SIG-M5 (cell line): ENCODE data around the gene CCDC15.
"Not testable (repeated sequence)": the region's sequence is repeated elsewhere in the genome, so short reads cannot be mapped to it uniquely, and the experiment has no call there.

Experiments used
- DNase-seq: peaks from one replicate; lab custom pipeline; 2025; lab: John Stamatoyannopoulos, UW

CCDC15 gene

DNA sequence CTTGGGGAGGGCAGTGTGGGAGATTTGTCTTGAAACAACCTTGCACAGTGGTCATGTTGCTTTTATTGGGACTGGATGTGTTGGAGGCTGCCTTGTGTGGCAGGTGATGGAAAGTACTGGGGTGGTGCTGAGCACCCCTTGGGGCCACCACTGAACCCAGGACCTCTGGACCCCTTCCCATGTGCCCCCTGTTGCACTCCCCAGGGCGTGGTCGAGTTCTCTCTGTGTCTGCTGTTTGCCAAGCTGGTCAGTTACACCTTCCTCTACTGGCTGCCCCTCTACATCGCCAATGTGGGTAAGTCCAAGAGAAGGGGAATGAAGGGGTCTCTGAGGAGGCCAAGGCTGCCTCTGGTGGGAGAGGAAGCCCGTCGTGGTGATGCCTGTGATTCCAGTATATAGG lies 128.0 kb downstream of the CCDC15 start:
- no peak for DNase-seq

DNA sequence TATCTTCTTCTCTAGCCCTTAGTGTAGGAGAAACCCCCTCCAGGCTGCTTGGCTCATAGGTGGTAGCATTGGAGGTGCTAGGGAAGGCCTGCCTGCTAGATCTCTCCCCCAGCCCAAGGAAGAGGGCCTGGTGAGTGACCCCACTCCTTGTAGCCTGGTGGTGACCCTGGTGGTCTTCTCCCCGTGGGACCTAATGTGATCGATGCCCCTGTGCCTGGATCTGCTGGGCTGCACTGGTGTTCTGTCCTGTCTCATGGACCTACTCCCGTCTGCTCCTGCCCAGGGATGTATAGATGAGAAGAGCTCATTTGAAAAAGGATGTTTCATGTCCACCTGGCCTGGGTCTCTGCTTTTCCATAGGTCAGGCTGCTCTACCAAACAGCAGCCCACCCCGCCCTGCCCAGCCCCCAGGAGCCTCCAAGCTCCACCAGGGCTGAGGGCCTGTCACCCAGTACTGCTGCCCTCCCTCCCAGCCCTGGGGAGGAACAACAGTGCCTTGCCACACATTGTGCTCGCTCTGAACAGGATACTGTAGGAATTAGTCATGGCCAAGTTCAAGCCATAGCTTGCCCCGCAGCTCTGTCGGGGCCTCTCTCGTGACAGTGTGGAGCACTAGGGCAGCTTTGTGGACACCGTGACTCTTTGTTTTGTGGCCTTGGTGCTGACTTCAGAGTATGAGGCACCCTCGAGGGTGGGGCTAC lies 128.8 kb downstream of the CCDC15 start:
- no peak for DNase-seq

DNA sequence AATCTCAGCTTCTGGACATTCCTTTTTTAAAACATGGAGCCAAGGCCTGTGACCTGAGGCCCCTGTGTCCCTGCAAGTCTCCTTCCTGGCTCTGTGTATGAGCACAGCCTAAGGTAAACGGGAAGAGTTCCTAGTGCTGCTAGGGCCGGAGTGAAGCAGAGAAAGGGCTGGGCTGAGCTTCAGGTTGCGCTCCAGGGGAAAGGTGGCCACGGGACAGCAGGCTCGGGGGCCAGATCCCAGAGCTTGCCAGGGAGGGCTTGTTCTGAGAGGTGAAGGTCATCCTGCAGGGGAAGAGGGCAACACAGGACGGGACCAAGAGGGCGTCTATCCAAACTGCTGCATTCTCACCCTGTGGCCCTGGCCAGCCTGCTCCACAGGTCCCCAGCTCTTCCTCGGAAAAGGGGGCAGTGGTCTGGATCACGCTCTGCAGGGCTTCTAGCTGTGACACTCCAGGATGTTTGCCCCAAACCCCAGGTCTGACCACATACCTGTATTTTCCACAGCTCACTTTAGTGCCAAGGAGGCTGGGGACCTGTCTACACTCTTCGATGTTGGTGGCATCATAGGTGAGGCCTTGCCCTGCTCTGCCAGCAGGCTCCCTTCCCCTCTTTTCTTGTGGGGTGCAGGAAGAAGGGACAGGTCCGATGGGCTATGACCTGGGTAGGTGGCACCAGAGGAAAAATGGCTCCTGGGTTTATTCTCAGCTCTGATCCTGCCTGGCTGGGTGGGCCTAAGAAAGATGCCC lies 129.5 kb downstream of the CCDC15 start:
- DNase-seq, result no peak

DNA sequence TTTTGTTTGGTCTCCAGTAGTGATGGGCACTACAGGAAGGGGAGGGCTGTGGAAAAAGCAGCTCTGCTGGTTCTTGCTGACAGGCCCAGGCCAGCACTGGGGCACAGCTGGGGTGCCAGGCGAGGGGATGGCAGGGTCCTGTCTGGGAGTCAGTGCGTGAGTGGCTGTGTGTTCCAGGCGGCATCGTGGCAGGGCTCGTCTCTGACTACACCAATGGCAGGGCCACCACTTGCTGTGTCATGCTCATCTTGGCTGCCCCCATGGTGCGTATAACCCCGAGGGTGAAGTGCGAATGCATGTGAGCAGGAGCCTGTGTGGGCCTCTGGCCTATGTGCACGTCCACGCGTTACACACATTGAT lies 130.0 kb downstream of the CCDC15 start:
- DNase-seq, result no peak

DNA sequence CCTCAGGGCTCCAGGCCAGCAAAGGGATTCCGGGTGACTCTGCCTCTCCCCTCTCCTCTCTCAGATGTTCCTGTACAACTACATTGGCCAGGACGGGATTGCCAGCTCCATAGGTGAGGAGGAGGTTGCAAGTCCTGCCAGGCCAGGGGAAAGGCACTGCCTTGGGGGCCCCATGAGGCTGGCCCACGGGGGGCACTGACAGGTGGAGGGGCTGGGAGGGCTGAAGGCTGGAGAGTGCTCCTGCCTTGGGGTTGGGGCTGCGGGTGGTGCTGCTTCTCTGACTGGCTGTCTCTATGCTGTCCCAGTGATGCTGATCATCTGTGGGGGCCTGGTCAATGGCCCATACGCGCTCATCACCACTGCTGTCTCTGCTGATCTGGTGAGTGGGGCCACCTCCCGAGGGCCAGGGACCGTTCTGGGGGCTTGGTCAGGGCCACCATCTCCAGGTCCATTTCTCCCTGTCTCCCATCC lies 130.8 kb downstream of the CCDC15 start:
- DNase-seq, result no peak

DNA sequence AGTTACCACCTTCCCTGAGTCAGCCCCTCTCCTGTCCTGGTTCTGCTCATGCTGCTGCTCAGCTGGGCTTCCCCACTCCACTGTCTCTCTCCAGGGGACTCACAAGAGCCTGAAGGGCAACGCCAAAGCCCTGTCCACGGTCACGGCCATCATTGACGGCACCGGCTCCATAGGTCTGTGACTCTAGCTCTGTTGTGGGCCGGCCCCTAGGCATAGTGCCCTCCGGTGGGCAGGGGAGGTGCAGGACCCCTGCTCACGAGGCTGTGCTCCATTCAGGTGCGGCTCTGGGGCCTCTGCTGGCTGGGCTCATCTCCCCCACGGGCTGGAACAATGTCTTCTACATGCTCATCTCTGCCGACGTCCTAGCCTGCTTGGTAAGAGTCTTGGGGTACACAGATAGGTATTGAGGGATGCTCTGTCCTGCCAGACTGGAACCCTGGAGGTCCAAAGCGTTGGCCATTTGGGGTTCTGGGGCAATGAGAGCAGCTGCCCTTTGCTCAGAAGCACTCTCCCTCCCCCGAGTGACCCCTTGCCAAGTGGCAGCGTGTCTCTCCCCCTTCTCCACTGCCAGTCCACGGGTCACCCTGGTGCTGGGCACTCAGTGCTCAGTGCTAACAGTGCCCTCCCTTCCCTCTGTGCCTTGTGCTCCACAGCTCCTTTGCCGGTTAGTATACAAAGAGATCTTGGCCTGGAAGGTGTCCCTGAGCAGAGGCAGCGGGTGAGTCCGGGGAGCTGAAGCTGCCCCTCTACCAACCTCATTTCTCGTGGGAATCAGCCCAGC lies 131.5 kb downstream of the CCDC15 start:
- DNase-seq, result no peak

DNA sequence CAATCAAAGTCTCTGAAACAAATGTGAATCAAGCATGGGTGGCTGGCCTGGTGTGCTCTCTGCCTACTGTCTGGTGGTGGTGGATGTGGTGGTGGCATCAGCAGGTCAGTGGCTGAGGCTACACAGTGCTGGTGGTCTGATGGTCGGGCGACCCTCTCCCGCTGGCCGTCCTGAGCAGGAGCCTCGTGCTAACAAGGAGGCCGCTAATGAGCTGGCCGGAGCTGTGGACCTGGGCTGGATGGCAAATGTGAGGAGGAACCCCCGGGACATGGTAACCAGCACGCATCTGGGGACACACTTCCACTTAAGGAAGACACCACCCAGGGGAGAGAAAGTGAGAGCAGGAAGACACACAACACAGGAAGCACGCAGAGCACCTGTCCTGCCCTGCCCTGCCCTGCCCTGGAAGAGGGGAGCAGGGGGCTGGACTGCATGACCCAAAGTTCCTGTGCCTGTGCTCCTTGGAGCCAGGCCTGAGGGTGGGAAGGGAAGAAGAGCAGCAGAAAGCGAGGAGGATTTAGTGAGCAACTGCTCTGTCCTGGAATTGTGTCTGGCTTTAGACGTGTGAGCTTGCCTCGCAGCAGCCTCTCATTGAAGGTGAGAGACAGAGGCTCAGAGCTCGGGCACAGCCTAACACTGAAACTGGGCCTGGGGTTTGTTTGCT lies 132.8 kb downstream of the CCDC15 start:
- DNase-seq, result no peak

DNA sequence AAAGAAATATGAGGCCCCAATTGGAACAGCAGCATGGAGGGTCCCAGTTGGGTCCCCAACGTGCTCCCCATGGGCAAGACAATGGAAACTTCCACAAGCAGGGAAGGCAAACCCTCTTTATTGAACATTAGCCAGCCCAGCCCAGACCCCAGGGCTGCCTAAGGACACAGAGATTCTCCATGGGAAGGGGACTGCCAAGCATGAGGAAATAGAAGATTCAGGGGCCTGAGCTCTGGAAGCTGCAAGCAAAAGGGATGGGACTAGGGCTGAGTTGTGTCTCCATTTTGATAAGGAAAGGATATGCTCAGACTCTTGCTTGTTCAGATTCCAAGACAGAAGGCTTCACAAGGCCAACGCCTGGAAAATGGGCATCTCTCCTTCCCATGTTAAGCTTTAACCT lies 134.1 kb downstream of the CCDC15 start:
- DNase-seq, result no peak

DNA sequence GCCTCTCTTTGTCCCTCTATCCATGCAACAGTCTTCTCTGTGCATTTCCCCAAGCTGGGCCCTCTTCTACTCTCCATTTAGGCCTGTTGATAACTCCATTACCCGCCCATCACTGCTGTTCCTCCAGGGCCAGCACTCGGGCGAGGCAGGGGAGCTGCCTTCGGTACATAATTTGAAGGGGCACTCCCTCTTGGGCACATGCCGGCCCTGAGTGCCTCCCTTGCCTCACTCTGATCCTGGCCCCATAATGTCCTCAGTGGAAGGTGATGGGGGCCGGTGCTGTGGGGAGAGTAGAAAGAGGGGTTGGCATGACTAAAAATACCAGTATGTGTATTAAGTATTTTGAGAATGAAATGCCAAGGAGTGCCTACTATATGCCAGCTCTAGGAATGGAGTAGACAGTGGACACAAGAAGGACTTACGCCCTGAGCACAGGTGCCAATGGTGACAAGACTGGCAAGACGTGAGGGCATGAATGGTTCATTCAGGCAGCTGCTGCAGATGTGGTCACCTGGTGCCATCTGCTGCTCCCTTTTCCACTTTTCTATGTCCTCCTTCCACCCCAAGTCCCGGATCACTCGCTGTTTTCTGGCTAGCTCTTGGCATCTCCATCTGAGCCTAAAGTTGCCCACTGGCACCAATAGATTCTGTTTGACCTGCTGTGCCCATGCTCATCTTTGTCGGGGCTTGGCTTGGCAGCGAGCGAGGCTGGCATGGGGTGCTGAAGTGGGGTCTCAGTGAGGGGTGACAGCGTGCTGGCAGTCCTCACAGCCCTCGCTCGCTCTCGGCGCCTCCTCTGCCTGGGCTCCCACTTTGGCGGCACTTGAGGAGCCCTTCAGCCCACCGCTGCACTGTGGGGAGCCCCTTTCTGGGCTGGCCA lies 134.8 kb downstream of the CCDC15 start:
- no peak for DNase-seq

DNA sequence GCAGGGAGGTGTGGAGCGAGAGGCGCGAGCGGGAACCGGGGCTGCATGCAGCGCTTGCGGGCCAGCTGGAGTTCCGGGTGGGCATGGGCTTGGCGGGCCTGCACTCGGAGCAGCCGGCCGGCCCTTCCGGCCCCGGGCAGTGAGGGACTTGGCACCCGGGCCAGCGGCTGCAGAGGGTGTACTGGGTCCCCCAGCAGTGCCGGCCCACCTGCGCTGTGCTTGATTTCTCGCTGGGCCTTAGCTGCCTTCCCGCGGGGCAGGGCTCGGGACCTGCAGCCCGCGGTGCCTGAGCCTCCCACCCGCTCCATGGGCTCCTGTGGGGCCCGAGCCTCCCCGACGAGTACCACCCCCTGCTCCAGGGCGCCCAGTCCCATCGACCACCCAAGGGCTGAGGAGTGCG lies 135.5 kb downstream of the CCDC15 start:
- not testable (repeated sequence) for DNase-seq

DNA sequence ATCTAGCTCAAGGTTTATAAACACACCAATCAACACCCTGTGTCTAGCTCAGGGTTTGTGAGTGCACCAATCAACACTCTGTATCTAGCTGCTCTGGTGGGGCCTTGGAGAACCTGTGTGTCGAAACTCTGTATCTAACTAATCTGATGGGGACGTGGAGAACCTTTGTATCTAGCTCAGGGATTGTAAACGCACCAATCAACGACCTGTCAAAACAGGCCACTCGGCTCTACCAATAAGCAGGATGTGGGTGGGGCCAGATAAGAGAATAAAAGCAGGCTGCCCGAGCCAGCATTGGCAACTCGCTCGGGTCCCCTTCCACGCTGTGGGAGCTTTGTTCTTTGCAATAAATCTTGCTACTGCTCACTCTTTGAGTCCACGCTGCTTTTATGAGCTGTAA lies 136.1 kb downstream of the CCDC15 start:
- DNase-seq, result not testable (repeated sequence)

DNA sequence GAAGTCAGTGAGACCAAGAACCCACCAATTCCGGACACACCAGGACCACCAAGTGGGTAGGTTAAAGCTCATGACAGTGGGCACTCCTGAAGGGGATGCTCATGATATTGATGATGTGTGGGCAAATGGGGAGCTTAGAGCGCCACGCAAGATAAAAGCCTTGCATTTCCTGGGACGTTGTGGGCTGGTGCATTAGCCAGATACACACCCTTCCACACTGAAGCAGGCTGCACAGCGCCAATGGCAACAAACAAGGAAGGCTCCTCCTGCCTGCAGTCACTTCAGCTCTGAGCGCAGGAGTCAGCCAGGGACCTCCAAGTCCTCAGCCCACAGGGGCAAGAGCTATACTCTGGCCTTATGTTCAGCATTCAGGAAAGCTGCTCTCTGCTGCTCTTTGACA lies 136.8 kb downstream of the CCDC15 start:
- DNase-seq, result no peak
